Measurements from ENCODE around the gene FARSB.
"Not testable (repeated sequence)": the region's sequence is repeated elsewhere in the genome, so short reads cannot be mapped to it uniquely, and the experiment has no call there.

The FARSB gene

DNA sequence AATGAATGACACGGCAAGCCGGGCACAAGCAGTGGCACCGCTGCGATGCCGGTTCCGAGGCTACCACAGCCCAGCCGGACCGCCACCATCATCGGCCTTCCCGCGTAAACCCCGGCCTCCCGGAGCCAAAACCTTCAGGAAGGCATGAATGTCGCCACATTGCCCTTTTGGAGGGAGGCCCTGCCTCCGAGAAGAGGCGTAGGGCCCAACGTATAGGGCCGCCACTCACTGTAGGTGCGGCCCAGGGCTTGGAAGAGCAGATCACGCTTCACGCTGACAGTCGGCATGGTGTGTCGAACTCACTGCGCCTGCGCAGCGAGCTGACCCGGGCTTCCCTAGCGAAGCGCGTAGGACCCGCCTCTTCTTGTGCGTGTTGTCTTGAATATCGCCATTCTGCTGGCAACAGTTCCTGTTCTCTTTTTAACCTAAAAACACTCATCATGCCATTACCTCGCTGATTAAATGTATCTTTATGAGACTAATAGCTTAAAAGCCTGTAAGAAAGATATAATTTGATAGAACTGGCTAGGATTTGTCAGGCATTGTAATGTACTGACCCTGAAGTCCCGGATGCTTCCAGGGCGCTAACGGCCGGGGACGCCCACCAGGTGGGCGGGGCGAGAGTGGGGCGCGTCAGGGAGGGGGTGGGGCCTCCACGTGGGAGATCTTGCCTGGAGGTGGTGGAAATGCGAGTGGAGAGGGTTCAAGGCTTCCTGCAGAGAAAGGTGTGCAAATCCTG, at the start of gene FARSB:
Gene FARSB, minus strand, starts transcription at position 306 of the 739 bp plus-strand sequence. Its CDS starts 19 bp downstream, at position 287.
- peak; percentile 94 for ATAC-seq
- Mint-ChIP-seq H3K4me1 (peaks cover 44% of the 10 kb centered on the region), H3K27me3 (no peaks in the 10 kb centered on the region), H3K9me3 (no peaks in the 10 kb centered on the region), H3K36me3 (ENCODE audit: low read depth) (peaks cover 27% of the 10 kb centered on the region), H3K27ac (peak within 1 kb of the TSS; percentile 100), H3K4me3 (peak within 1 kb of the TSS; percentile 99)
- peak; percentile 90 for DNase-seq

GRCh38 chr2:222703886-222704285, 48.0 kb upstream of the FARSB start:
- Mint-ChIP-seq H3K27ac (no peak overlapping the region), H3K9me3 (no peaks in the 10 kb centered on the region), H3K36me3 (ENCODE audit: low read depth) (no peaks in the 10 kb centered on the region), H3K4me3 (no peak overlapping the region), H3K4me1 (peaks cover 20% of the 10 kb centered on the region), H3K27me3 (peaks cover 16% of the 10 kb centered on the region)
- ATAC-seq (no peak), DNase-seq (no peak)

GRCh38 chr2:222703091-222703490, 47.2 kb upstream of the FARSB start:
- peaks cover 14% of the 10 kb centered on the region for H3K27me3 Mint-ChIP-seq
- H3K9me3 Mint-ChIP-seq: no peaks in the 10 kb centered on the region
- no peak for DNase-seq
- H3K27ac Mint-ChIP-seq: no peak overlapping the region
- ATAC-seq: no peak
- H3K4me1 Mint-ChIP-seq: peaks cover 17% of the 10 kb centered on the region
- no peaks in the 10 kb centered on the region for H3K36me3 Mint-ChIP-seq (ENCODE audit: low read depth)
- H3K4me3 Mint-ChIP-seq: no peak overlapping the region

DNA sequence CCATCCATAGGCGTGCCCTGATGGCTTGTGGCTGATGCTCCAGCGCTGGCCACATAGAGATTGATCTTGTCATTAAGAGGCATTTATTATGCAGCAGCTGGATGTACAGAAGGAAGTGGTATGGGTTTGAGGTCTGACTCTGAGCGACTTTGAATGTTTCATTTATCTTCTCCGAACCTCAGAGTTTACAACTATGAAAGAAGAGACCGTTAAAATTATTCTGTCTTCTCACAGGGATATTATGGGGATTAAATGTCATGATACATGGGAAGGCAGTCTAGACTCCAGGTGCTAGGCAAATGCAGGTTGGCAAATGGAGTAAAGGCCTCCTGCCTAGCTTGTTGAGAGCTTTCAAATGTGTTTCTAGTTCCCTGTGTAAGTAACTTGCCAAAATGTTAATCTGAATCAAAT, 45.8 kb upstream of the FARSB start:
- Mint-ChIP-seq H3K36me3 (ENCODE audit: low read depth) (no peaks in the 10 kb centered on the region), H3K27me3 (peaks cover 12% of the 10 kb centered on the region), H3K4me3 (no peak overlapping the region), H3K4me1 (peaks cover 11% of the 10 kb centered on the region), H3K9me3 (no peaks in the 10 kb centered on the region), H3K27ac (no peak overlapping the region)
- ATAC-seq (no peak), DNase-seq (no peak)

- DNase-seq (no peak), ATAC-seq (no peak)
- Mint-ChIP-seq H3K4me3 (no peak overlapping the region), H3K36me3 (ENCODE audit: low read depth) (no peaks in the 10 kb centered on the region), H3K9me3 (no peaks in the 10 kb centered on the region), H3K27ac (no peak overlapping the region), H3K4me1 (peaks cover 11% of the 10 kb centered on the region), H3K27me3 (peaks cover 12% of the 10 kb centered on the region)
These were observed 45.3 kb upstream of the FARSB start for GRCh38 chr2:222701233-222701632.

DNA sequence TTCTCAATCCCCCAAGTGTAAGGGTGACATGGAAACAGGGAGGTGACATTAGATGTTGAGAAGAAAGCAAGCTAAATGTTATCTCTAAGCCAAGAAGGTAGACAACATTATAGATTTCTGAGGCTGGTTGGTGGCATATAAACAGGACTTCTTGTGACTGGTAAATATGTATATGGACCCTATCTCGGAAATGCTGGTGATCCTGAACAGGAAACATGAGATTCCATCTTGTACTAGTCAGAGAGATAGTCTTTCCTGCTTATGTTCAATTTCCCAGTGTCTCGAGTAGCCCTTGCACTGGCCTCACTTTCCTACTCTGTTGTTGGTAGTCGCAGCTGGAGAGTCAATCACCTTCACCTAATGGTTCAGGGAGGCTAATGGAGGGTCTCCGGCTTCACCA, 42.4 kb upstream of the FARSB start:
- Mint-ChIP-seq H3K27ac (no peak overlapping the region), H3K4me3 (no peak overlapping the region), H3K27me3 (peaks cover 10% of the 10 kb centered on the region), H3K9me3 (no peaks in the 10 kb centered on the region), H3K36me3 (ENCODE audit: low read depth) (no peaks in the 10 kb centered on the region), H3K4me1 (peaks cover 11% of the 10 kb centered on the region)
- ATAC-seq (no peak), DNase-seq (no peak)

GRCh38 chr2:222693837-222694236, 37.9 kb upstream of the FARSB start:
- H3K4me3 Mint-ChIP-seq: no peak overlapping the region
- H3K27me3 Mint-ChIP-seq: peaks cover 4% of the 10 kb centered on the region

GRCh38 chr2:222693413-222693812, 37.5 kb upstream of the FARSB start:
- DNase-seq; H3K4me3 Mint-ChIP-seq; H3K27me3 Mint-ChIP-seq; H3K36me3 Mint-ChIP-seq (ENCODE audit: low read depth); H3K27ac Mint-ChIP-seq; H3K9me3 Mint-ChIP-seq; ATAC-seq; H3K4me1 Mint-ChIP-seq: not testable (repeated sequence)

More at GRCh38 chr2:222693837-222694236, 37.9 kb upstream of the FARSB start:
- DNase-seq: no peak
- Mint-ChIP-seq H3K9me3 (no peaks in the 10 kb centered on the region), H3K27ac (no peak overlapping the region), H3K4me1 (peaks cover 7% of the 10 kb centered on the region), H3K36me3 (ENCODE audit: low read depth) (no peaks in the 10 kb centered on the region)
- no peak for ATAC-seq

DNA sequence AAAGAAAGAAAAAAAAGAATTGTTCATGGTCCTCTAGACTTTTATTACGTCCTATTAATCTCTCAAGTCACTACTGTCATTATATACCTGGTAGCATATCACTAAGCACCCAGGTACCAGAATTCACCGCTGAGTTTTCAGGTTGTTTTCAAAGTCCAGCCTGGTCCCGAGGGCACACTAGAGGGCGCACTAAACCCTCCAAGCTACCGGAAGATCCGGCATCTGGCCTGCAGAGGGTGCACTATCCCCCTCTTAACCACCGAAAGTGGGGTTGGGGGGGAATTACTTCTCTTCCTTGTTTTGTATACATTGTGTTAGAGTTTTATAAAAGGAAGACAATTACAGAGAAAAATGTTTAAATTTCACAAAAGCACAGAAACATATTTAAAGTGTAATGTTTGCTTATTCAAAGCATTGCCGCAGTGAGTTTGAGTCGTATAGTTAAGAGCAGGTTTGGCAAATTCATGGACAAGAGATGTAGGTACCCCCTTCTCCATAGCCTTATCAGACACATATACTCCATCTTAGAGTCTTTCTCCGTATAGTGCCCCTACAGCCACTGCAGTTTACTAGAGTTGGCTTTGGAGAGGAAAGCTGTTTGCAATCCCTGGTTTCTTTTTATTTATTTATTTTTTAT, 34.8 kb upstream of the FARSB start:
- H3K9me3 Mint-ChIP-seq: no peaks in the 10 kb centered on the region
- DNase-seq: peak; percentile 80
- H3K4me1 Mint-ChIP-seq: peaks cover 7% of the 10 kb centered on the region
- no peaks in the 10 kb centered on the region for H3K36me3 Mint-ChIP-seq (ENCODE audit: low read depth)
- H3K27me3 Mint-ChIP-seq: peaks cover 3% of the 10 kb centered on the region
- peak; percentile 89 for ATAC-seq
- H3K27ac Mint-ChIP-seq: no peak overlapping the region
- H3K4me3 Mint-ChIP-seq: no peak overlapping the region

GRCh38 chr2:222689322-222689721, 33.4 kb upstream of the FARSB start:
- no peaks in the 10 kb centered on the region for H3K36me3 Mint-ChIP-seq (ENCODE audit: low read depth)
- DNase-seq (no peak), ATAC-seq (no peak)
- peaks cover 7% of the 10 kb centered on the region for H3K4me1 Mint-ChIP-seq
- no peak overlapping the region for H3K4me3 Mint-ChIP-seq
- no peak overlapping the region for H3K27ac Mint-ChIP-seq
- H3K9me3 Mint-ChIP-seq: no peaks in the 10 kb centered on the region
- H3K27me3 Mint-ChIP-seq: peaks cover 3% of the 10 kb centered on the region

- peaks cover 3% of the 10 kb centered on the region for H3K27me3 Mint-ChIP-seq
- peaks cover 7% of the 10 kb centered on the region for H3K4me1 Mint-ChIP-seq
- no peak overlapping the region for H3K4me3 Mint-ChIP-seq
- H3K36me3 Mint-ChIP-seq (ENCODE audit: low read depth): no peaks in the 10 kb centered on the region
- ATAC-seq: no peak
- H3K27ac Mint-ChIP-seq: no peak overlapping the region
- no peak for DNase-seq
- no peaks in the 10 kb centered on the region for H3K9me3 Mint-ChIP-seq
These were observed 33.0 kb upstream of the FARSB start for GRCh38 chr2:222688917-222689316.

- no peak for ATAC-seq
- no peaks in the 10 kb centered on the region for H3K9me3 Mint-ChIP-seq
- H3K4me3 Mint-ChIP-seq: no peak overlapping the region
- peaks cover 7% of the 10 kb centered on the region for H3K4me1 Mint-ChIP-seq
- no peak for DNase-seq
- H3K27ac Mint-ChIP-seq: no peak overlapping the region
- peaks cover 13% of the 10 kb centered on the region for H3K27me3 Mint-ChIP-seq
- H3K36me3 Mint-ChIP-seq (ENCODE audit: low read depth): no peaks in the 10 kb centered on the region
These were observed 30.3 kb upstream of the FARSB start for GRCh38 chr2:222686086-222686750.

DNA sequence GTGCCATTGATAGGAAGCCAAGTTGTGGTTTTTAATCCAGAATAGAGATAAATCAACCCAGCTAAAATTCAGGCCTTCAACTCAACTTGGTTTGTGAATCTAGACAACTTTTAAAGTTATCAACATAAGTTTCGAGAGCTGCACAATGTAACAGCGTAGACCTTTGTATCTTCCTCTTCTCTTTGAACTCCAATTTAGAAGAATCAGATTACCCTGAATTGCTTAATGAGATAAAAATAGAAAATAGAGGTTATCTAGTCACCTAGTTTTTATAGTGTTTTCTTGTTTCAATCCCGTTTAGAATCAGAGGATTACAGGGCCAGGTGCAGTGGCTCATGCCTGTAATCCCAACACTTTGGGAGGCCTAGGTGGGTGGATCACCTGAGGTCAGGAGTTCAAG, 27.9 kb upstream of the FARSB start:
- Mint-ChIP-seq H3K36me3 (ENCODE audit: low read depth) (no peaks in the 10 kb centered on the region), H3K27me3 (peaks cover 20% of the 10 kb centered on the region), H3K4me1 (no peaks in the 10 kb centered on the region), H3K9me3 (no peaks in the 10 kb centered on the region), H3K27ac (no peak overlapping the region), H3K4me3 (no peak overlapping the region)
- ATAC-seq (no peak), DNase-seq (no peak)

DNA sequence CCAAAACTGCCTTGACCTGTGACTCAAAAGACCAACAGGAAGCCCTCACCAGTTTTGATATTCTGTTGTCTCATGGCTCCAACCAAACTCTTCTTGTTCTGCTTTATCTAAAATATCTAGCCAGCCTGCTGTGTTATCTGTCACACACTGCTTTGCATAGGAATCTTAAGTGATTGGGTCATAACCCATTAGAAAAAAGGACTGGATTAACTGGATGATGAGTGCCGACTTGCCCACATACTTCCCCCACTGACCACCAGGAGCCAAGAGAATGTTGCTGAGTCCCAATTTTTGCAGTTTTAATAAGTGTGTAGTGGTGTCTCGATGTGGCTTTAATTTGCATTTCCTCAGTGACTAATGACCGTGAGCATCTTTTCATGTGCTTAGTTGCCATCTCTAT, 22.1 kb upstream of the FARSB start:
- no peak overlapping the region for H3K4me3 Mint-ChIP-seq
- no peak for ATAC-seq
- H3K4me1 Mint-ChIP-seq: no peaks in the 10 kb centered on the region
- H3K27me3 Mint-ChIP-seq: peaks cover 43% of the 10 kb centered on the region
- no peaks in the 10 kb centered on the region for H3K36me3 Mint-ChIP-seq (ENCODE audit: low read depth)
- no peaks in the 10 kb centered on the region for H3K9me3 Mint-ChIP-seq
- no peak overlapping the region for H3K27ac Mint-ChIP-seq
- no peak for DNase-seq

DNA sequence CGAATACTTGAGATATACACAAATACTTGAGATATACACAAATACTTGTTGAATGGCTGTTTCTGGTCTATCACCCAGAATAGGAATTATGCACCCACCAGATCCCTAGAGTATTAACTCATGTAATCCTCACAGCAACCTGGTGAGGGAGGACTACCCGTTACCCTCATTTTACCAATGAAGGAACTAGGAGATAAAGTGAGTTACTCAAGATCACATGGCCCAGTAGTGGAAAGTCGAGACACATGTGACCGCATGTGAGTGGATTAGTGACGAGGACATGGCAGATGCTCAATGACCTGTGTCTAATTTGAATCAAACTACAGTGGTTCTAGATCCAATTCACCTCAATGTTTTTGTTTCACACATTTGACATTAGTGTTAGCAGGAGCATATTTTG, 18.0 kb upstream of the FARSB start:
- ATAC-seq (no peak), DNase-seq (no peak)
- no peak overlapping the region for H3K27ac Mint-ChIP-seq
- H3K27me3 Mint-ChIP-seq: peaks cover 59% of the 10 kb centered on the region
- H3K36me3 Mint-ChIP-seq (ENCODE audit: low read depth): no peaks in the 10 kb centered on the region
- H3K4me3 Mint-ChIP-seq: no peak overlapping the region
- no peaks in the 10 kb centered on the region for H3K9me3 Mint-ChIP-seq
- peaks cover 9% of the 10 kb centered on the region for H3K4me1 Mint-ChIP-seq

Data from activated naive CD8-positive, alpha-beta T cell treated with anti-CD3 and anti-CD28 coated beads, Interleukin-2, amount 50 U/mL, for 24 hours (primary cell).